ENCODE results near the gene ALDH1L2.

The ALDH1L2 gene

GRCh38 chr12:104975587-104976343 is 108.5 kb downstream of the ALDH1L2 start:
- DNase-seq = no peak

GRCh38 chr12:104974626-104975290 is 109.5 kb downstream of the ALDH1L2 start:
- no peak for DNase-seq

GRCh38 chr12:104973250-104973649 is 111.0 kb downstream of the ALDH1L2 start:
- DNase-seq = no peak

- no peak for DNase-seq
Observed at GRCh38 chr12:104971306-104971705, 113.0 kb downstream of the ALDH1L2 start.
